ENCODE measurements around the gene FAM98A. TPM values are rescaled to one million over a fixed set of nuclear protein-coding genes. Genes with fewer than 3 reads are reported as not detected.

FAM98A gene
- total RNA-seq, 4 donors from 2014 or later = 11.6 to 25.7 (median 20.0) TPM

GRCh38 chr2:33577084-33577483, 22.0 kb downstream of the FAM98A start:
- H3K36me3 ChIP-seq = no peaks in the 10 kb centered on the region
- H3K9me3 ChIP-seq = no peaks in the 10 kb centered on the region
- H3K27ac ChIP-seq = no peak overlapping the region
- no peak overlapping the region for H3K4me3 ChIP-seq
- H3K27me3 ChIP-seq = no peaks in the 10 kb centered on the region
- H3K4me1 ChIP-seq = no peaks in the 10 kb centered on the region
- DNase-seq = no peak
- TF ChIP-seq CTCF (IDR thresholded peaks at IDR 0.05) (no peak), POLR2A (IDR thresholded peaks at IDR 0.05) (no peak)

DNA sequence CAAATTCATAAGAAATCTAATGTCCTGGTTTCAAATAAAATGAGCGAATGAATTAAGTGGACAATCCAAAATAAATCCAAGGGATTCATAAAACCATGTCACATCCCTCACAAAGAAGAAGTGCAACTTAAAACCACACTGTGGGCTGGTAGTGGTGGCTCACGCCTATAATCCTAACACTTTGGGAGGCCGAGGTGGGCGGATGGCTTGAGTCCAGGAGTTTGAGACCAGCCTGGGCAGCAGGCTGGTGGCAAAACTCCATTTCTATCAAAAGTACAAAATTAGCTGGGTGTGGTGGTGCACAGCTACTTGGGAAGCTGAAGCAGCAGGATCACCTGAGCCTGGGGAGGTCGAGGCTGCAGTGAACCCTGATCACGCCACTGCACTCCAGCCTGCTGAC, 25.4 kb downstream of the FAM98A start:
- no peak overlapping the region for H3K27ac ChIP-seq
- no peak for TF ChIP-seq CTCF (IDR thresholded peaks at IDR 0.05)
- no peak for TF ChIP-seq POLR2A (IDR thresholded peaks at IDR 0.05)
- DNase-seq = no peak

GRCh38 chr2:33570681-33571080, 28.4 kb downstream of the FAM98A start:
- Histone ChIP-seq H3K4me3 (no peak overlapping the region), H3K9me3 (no peaks in the 10 kb centered on the region), H3K27ac (no peak overlapping the region), H3K4me1 (no peaks in the 10 kb centered on the region), H3K27me3 (no peaks in the 10 kb centered on the region), H3K36me3 (no peaks in the 10 kb centered on the region)
- DNase-seq = no peak
- no peak for TF ChIP-seq CTCF (IDR thresholded peaks at IDR 0.05)

More for the DNA sequence above, 25.4 kb downstream of the FAM98A start:
- Histone ChIP-seq H3K9me3 (no peaks in the 10 kb centered on the region), H3K4me1 (no peaks in the 10 kb centered on the region), H3K27me3 (no peaks in the 10 kb centered on the region), H3K36me3 (no peaks in the 10 kb centered on the region), H3K4me3 (no peak overlapping the region)

DNA sequence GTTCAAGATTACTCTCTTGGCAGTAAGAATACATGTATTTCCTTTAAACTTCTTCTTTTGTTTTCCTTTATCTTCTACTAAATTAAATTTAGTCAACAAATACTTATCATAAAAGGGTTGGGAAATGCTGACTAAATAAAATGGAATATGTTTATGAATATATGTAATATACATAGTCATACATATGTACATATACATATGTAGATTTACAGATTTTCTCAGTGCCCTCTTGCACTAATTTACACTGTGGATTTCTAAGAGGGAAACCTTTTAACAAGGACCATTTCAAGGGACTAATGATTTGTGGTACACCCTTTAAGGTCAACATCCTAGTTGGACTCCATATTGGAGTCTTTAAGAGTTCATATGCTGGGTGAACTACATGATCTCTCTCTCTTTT, 37.2 kb downstream of the FAM98A start:
- no peaks in the 10 kb centered on the region for H3K9me3 ChIP-seq
- no peak overlapping the region for H3K4me3 ChIP-seq
- TF ChIP-seq POLR2A (IDR thresholded peaks at IDR 0.05) (no peak), CTCF (IDR thresholded peaks at IDR 0.05) (no peak)
- H3K27ac ChIP-seq = no peak overlapping the region
- H3K4me1 ChIP-seq = no peaks in the 10 kb centered on the region
- DNase-seq = no peak
- no peaks in the 10 kb centered on the region for H3K27me3 ChIP-seq
- no peaks in the 10 kb centered on the region for H3K36me3 ChIP-seq

- H3K4me1 ChIP-seq = no peaks in the 10 kb centered on the region
- DNase-seq = no peak
- H3K9me3 ChIP-seq = no peaks in the 10 kb centered on the region
- no peak overlapping the region for H3K27ac ChIP-seq
- no peaks in the 10 kb centered on the region for H3K27me3 ChIP-seq
- no peaks in the 10 kb centered on the region for H3K36me3 ChIP-seq
- no peak overlapping the region for H3K4me3 ChIP-seq
- TF ChIP-seq POLR2A (IDR thresholded peaks at IDR 0.05) (no peak), CTCF (IDR thresholded peaks at IDR 0.05) (no peak)
Measured at GRCh38 chr2:33560017-33560416, 39.1 kb downstream of the FAM98A start.

DNA sequence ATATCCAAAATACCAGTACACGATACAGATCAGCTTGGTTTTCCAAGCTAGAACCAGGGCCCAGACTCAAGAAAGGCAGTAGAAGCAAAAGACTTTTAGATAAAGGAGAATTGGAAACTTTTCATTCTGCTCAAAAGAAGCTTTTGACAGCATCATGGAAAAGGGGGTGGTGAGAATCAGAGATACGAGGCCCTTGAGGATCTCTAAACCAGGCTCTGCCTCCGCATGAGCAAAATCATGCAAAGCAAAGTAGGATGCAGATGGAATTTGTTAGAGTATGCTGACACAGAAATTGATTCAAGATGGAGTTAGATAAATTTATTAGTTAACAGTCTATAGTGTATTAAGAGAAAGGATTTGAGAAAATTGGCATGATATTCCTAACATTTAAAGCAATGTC, 39.8 kb downstream of the FAM98A start:
- H3K27me3 ChIP-seq = no peaks in the 10 kb centered on the region
- no peaks in the 10 kb centered on the region for H3K9me3 ChIP-seq
- TF ChIP-seq POLR2A (IDR thresholded peaks at IDR 0.05) (no peak), CTCF (IDR thresholded peaks at IDR 0.05) (no peak)
- DNase-seq = no peak
- no peak overlapping the region for H3K27ac ChIP-seq
- H3K4me3 ChIP-seq = no peak overlapping the region
- no peaks in the 10 kb centered on the region for H3K4me1 ChIP-seq
- H3K36me3 ChIP-seq = no peaks in the 10 kb centered on the region
